ENCODE data around the gene ULK1. TPM values are rescaled to one million over a fixed set of nuclear protein-coding genes. Genes with fewer than 3 reads are reported as not detected.
A peak's percentile ranks its signal among the peaks of the same experiment; 100 is the strongest.

The ULK1 gene
- total and polyA plus RNA-seq, 7 donors: 5.3 to 29.1 (median 16.8) TPM

GRCh38 chr12:131900397-131900796 lies 6.0 kb downstream of the ULK1 start:
- Histone ChIP-seq H3K27ac (no peak overlapping the region), H3K4me1 (peaks cover 0 to 93% (median 73%) of the 10 kb centered on the region in 4 donors), H3K9me3 (no peaks in the 10 kb centered on the region), H3K4me3 (no peak overlapping the region), H3K36me3 (peaks cover 0 to 24% (median 3%) of the 10 kb centered on the region in 4 donors), H3K27me3 (no peaks in the 10 kb centered on the region)
- 92 to 97% methylated on average over 6 of the region's 6 CpGs for WGBS, 2 donors
- no peak for DNase-seq
- no peak for TF ChIP-seq CTCF (IDR thresholded peaks at IDR 0.05)
- no peak for TF ChIP-seq EP300 (IDR thresholded peaks at IDR 0.05)
- no peak for TF ChIP-seq POLR2A (IDR thresholded peaks at IDR 0.05)
- no peak for TF ChIP-seq POLR2AphosphoS5 (IDR thresholded peaks at IDR 0.05)
- intact Hi-C loops (cut with DNase I): no loop called here

- Histone ChIP-seq H3K9me3 (no peaks in the 10 kb centered on the region), H3K4me1 (peaks cover 0 to 82% (median 71%) of the 10 kb centered on the region in 4 donors), H3K36me3 (peaks cover 0 to 26% (median 4%) of the 10 kb centered on the region in 4 donors), H3K4me3 (no peak overlapping the region), H3K27me3 (no peaks in the 10 kb centered on the region), H3K27ac (peak overlapping the region in 2 of 4 donors; percentile 6 to 21)
- DNase-seq: peak; percentile 68
- intact Hi-C loops (cut with DNase I): no loop called here
- 72 to 84% methylated on average over 30 of the region's 30 CpGs for WGBS, 2 donors
- TF ChIP-seq EP300 (IDR thresholded peaks at IDR 0.05): no peak
Observed at GRCh38 chr12:131901431-131902331, 7.3 kb downstream of the ULK1 start.

- Histone ChIP-seq H3K27ac (peak overlapping the region in 3 of 4 donors; percentile 5 to 21 (median 6)), H3K9me3 (no peaks in the 10 kb centered on the region), H3K4me3 (no peak overlapping the region), H3K4me1 (peaks cover 0 to 73% (median 62%) of the 10 kb centered on the region in 4 donors), H3K36me3 (peaks cover 0 to 29% (median 9%) of the 10 kb centered on the region in 4 donors), H3K27me3 (no peaks in the 10 kb centered on the region)
- intact Hi-C loops (cut with DNase I): no loop called here
- WGBS, 2 donors: 74 to 87% methylated on average over 25 of the region's 25 CpGs
- TF ChIP-seq CTCF (IDR thresholded peaks at IDR 0.05): no peak
- no peak for TF ChIP-seq EP300 (IDR thresholded peaks at IDR 0.05)
- TF ChIP-seq POLR2A (IDR thresholded peaks at IDR 0.05): no peak
- no peak for TF ChIP-seq POLR2AphosphoS5 (IDR thresholded peaks at IDR 0.05)
- DNase-seq: peak; percentile 63
Observed at GRCh38 chr12:131902332-131903241, 8.2 kb downstream of the ULK1 start.

GRCh38 chr12:131903270-131904255 lies 9.1 kb downstream of the ULK1 start:
- no peak overlapping the region for H3K27ac ChIP-seq
- TF ChIP-seq POLR2A (IDR thresholded peaks at IDR 0.05) (no peak), POLR2AphosphoS5 (IDR thresholded peaks at IDR 0.05) (no peak), CTCF (IDR thresholded peaks at IDR 0.05) (no peak), EP300 (IDR thresholded peaks at IDR 0.05) (no peak)
- DNase-seq: peak; percentile 60
- peaks cover 4 to 35% (median 18%) of the 10 kb centered on the region in 4 donors for H3K36me3 ChIP-seq
- no peaks in the 10 kb centered on the region for H3K27me3 ChIP-seq
- H3K4me1 ChIP-seq: peaks cover 0 to 63% (median 55%) of the 10 kb centered on the region in 4 donors
- no peaks in the 10 kb centered on the region for H3K9me3 ChIP-seq
- no peak overlapping the region for H3K4me3 ChIP-seq
- WGBS, 2 donors: 92 to 95% methylated on average over 13 of the region's 13 CpGs
- intact Hi-C loops (cut with DNase I): no loop called here
